Airway epithelial cell (primary cell): ENCODE results near the gene EXOC2. TPM values are rescaled to one million over a fixed set of nuclear protein-coding genes. Genes with fewer than 3 reads are reported as not detected.

Experiments
- total RNA-seq: library from RNA; depleted of rRNA; stranded (reverse); fragments of >200 nt; gene quantifications from 2 replicates; pipeline ENCODE4 v1.2.3, GENCODE V29; 2015

EXOC2 gene
- 15.5 and 25.6 TPM in 2 replicates for total RNA-seq

DNA sequence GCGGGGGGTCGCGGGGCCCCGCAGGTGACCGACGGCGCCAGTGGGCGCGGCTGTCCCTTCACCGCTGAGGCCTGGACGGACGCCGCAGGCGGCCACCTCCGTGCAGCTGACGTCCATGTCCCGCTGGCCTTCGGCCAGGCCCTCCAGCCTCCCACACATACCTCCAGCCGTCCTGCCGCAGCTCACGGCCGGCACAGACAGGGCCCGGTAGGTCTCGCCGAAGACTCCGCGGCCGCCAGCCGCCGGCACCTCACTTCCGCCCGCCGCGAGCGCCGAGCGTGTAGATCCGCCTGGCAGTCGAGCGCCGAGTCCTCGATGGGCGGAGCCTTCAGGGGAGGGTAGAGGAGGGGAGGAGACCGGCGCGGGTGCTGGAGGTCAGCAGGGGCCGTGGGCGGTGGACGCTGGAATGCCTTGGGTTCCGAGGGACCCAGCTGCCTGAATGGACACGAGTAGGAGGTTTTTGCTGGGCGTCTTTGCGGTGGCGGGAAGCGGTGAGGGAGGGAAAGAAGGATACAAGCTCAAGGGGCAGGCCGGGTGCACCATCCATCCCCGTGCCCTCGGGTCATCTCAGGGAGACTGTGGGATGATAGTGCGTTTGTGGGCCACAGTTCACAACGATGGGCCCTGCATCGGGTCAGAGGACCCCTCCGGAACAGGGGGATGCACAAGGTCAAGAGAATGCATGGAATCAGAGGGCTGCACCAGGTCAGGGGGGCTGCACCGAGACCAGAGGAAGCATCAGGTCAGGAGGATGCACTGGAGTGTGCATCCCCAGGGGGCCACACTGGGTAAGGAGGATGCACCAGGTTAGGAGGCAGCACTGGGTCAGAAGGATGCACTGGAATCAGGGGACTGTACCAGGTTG, at the start of gene EXOC2:
Gene EXOC2, minus strand, starts transcription at position 282 of the 865 bp plus-strand sequence. CDS start 55,321 bp downstream, outside the sequence.

GRCh38 chr6:656460-657252, 36.3 kb downstream of the EXOC2 start, which contains the start of gene HUS1B:
TSS of gene HUS1B (minus strand) at chr6:657100. CDS start at chr6:656944, 156 bp downstream.

Other genes starting within 250 kb of the EXOC2 start
- gene HUS1B, start 36.0 kb downstream of the EXOC2 start, total RNA-seq, result 0.49 TPM in 1 of 2 replicates, not detected in the other